C4-2B (cell line): ENCODE results near the gene NEDD4L.

Experiments
- H3K27ac ChIP-seq: fragments of 450-650 bp; 2 replicates; pipeline ENCODE4 v1.5.1; 2017
- ZFX ChIP-seq: fragments of 450-650 bp; IDR thresholded peaks from 2 replicates; pipeline ENCODE4 v1.6.1; 2017
- TF ChIP-seq, protein P1 (sequence below): fragments of 450-650 bp; conservative IDR thresholded peaks from 2 replicates; pipeline ENCODE4 v1.5.1; 2017; ENCODE audit warnings: mild to moderate bottlenecking

The NEDD4L gene

GRCh38 chr18:58257461-58257860 lies 213.4 kb downstream of the NEDD4L start:
- TF ChIP-seq, protein P1, sequence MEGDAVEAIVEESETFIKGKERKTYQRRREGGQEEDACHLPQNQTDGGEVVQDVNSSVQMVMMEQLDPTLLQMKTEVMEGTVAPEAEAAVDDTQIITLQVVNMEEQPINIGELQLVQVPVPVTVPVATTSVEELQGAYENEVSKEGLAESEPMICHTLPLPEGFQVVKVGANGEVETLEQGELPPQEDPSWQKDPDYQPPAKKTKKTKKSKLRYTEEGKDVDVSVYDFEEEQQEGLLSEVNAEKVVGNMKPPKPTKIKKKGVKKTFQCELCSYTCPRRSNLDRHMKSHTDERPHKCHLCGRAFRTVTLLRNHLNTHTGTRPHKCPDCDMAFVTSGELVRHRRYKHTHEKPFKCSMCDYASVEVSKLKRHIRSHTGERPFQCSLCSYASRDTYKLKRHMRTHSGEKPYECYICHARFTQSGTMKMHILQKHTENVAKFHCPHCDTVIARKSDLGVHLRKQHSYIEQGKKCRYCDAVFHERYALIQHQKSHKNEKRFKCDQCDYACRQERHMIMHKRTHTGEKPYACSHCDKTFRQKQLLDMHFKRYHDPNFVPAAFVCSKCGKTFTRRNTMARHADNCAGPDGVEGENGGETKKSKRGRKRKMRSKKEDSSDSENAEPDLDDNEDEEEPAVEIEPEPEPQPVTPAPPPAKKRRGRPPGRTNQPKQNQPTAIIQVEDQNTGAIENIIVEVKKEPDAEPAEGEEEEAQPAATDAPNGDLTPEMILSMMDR = no peak
- TF ChIP-seq ZFX = no peak
- H3K27ac ChIP-seq = peak overlapping the region; percentile 77; the same call in 1 of the 2 replicates

GRCh38 chr18:58258692-58259342 lies 214.8 kb downstream of the NEDD4L start:
- TF ChIP-seq, protein P1 = no peak
- no peak for TF ChIP-seq ZFX
- peak overlapping the region; percentile 43; the same call in 1 of the 2 replicates for H3K27ac ChIP-seq

DNA sequence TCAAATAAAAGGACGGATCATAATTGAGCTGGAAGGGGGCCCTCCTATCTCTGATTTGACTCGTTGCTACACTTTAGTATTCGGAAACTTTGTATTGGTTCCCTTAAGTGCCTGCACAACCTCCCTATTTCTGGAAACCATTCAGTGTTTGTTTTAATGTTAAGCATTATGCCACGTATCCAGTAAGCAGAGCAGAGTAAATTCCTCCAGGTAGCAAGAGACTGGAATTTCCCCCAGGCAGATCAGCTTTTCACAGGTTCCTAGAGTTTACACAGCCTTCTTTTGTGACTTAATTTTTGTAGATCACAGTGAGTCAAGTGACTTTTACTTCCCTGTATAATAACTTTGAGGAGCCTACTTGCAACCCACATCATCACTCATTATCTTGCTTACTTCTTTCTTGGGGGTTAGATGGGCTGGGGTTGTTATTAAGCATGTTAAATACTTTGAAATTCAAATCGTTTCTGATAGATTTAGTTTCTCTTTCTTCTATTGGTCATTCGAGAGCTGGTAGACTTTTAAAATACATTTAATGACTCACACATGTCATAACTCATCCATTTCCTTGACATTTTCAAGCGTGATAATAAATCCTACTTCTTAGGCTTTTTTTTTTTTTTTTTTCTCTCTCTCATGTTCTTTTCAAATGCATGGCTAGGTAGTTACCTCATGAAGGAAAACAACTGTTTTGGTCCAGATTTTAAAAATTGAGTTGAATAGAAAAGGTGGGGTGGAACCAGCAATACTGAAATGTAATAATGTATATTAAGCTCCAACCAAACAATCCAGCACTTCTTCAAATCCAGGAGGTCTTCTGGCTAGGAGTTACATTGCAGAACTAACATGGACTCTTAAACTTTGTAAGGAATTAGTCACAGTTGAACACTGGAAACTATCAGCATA lies 219.3 kb downstream of the NEDD4L start:
- H3K27ac ChIP-seq = peak overlapping the region; percentile 86; the same call in 1 of the 2 replicates
- TF ChIP-seq, protein P1 = no peak
- no peak for TF ChIP-seq ZFX

- H3K27ac ChIP-seq = no peak overlapping the region; the same call in 1 of the 2 replicates
- no peak for TF ChIP-seq ZFX
- TF ChIP-seq, protein P1 = no peak
Observed at GRCh38 chr18:58264075-58264474, 220.0 kb downstream of the NEDD4L start.

GRCh38 chr18:58264840-58265239 lies 220.8 kb downstream of the NEDD4L start:
- H3K27ac ChIP-seq = peak overlapping the region; percentile 60
- TF ChIP-seq, protein P1 = no peak
- no peak for TF ChIP-seq ZFX

DNA sequence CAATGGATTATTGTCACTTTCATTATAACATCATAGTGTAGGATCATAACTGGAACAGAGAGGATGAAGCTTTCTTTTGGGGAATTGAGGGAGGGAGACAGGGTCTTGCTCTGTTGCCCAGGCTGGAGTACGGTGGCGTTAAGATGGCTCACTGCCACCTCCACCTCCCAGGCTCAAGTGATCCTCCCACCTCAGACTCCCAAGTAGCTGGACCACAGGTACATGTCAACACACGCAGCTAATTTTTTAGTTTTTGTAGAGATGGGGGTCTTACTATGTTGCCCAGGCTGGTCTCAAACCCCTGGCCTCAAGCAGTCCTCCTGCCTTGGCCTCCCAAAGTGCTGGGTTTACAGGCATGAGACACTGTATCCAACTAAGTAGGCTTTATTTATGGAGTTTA lies 221.5 kb downstream of the NEDD4L start:
- peak overlapping the region; percentile 60 for H3K27ac ChIP-seq

DNA sequence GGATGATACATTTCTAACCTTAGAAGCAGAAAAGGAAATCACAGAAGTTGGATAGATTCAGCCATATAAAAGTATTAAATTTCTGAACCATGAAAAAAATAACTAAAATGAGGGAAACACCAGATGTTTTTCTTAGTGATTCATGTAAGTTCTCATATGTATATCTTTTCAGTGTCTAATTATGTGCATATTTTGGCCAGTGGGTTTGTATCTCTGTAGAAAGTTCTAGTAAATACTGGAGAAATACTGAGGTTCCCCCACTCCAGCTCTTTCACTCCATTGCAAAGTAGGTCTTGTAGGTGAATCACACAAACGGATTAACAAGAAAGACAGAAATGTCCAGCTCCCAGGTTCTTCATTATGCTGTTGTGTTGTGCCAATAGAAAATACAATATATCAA lies 222.3 kb downstream of the NEDD4L start:
- no peak for TF ChIP-seq ZFX
- TF ChIP-seq, protein P1 = no peak
- no peak overlapping the region for H3K27ac ChIP-seq
